Astrocyte (in vitro differentiated cells and primary cell): ENCODE measurements around the gene THOC1. TPM values are rescaled to one million over a fixed set of nuclear protein-coding genes. Genes with fewer than 3 reads are reported as not detected.

Experiments used
- DNase-seq: peaks from one replicate; pipeline ENCODE4 v3.0.0-alpha.2; 2010; ENCODE audit warnings: low read depth
- FAIRE-seq: peaks from 2 replicates; lab custom pipeline; 2011; peaks lifted over from hg19 to GRCh38; lab: Jason Lieb, UNC
- H2AFZ ChIP-seq: 2 replicates; pipeline ENCODE4 v1.6.0; 2012; ENCODE audit warnings: low read depth, low read length, inconsistent platforms
- H3K27ac ChIP-seq: 2 replicates; pipeline ENCODE4 v1.5.1; 2011; ENCODE audit warnings: low read depth, low read length, inconsistent platforms
- H3K27me3 ChIP-seq: 2 replicates; pipeline ENCODE4 v1.6.0; 2011; ENCODE audit warnings: low read length, inconsistent platforms; ENCODE audit not compliant: insufficient read depth
- H3K36me3 ChIP-seq: 2 replicates; pipeline ENCODE4 v1.5.1; 2011; ENCODE audit warnings: low read length, inconsistent platforms; ENCODE audit not compliant: insufficient read depth
- H3K4me1 ChIP-seq: 2 replicates; pipeline ENCODE4 v1.5.1; 2011; ENCODE audit warnings: low read length, inconsistent platforms; ENCODE audit not compliant: insufficient read depth
- H3K4me2 ChIP-seq: 2 replicates; pipeline ENCODE4 v1.6.0; 2012; ENCODE audit warnings: low read length, inconsistent platforms
- H3K4me3 ChIP-seq: 2 replicates; pipeline ENCODE4 v1.5.1; 2011; ENCODE audit warnings: low read depth, mild to moderate bottlenecking, low read length, inconsistent platforms; ENCODE audit not compliant: insufficient read depth
- H3K79me2 ChIP-seq: 2 replicates; pipeline ENCODE4 v1.6.0; 2012; ENCODE audit warnings: mild to moderate bottlenecking, low read length, inconsistent platforms; ENCODE audit not compliant: insufficient read depth
- H3K9ac ChIP-seq: 2 replicates; pipeline ENCODE4 v1.6.0; 2012; ENCODE audit warnings: mild to moderate bottlenecking, low read length, inconsistent platforms
- H3K9me3 ChIP-seq: 2 replicates; pipeline ENCODE4 v1.5.1; 2012; ENCODE audit warnings: low read depth, mild to moderate bottlenecking, low read length, inconsistent platforms; ENCODE audit not compliant: insufficient read depth
- H4K20me1 ChIP-seq: 2 replicates; pipeline ENCODE4 v1.6.0; 2012; ENCODE audit warnings: low read length, inconsistent platforms; ENCODE audit not compliant: insufficient read depth
- H3K27ac Mint-ChIP-seq: one replicate; pipeline ENCODE4 v1.8.0; 2021; ENCODE audit warnings: mild to moderate bottlenecking, mixed read lengths; ENCODE audit not compliant: unreplicated experiment
- H3K27me3 Mint-ChIP-seq: one replicate; pipeline ENCODE4 v1.8.0; 2021; ENCODE audit warnings: low read depth, mixed read lengths; ENCODE audit not compliant: unreplicated experiment
- H3K36me3 Mint-ChIP-seq: one replicate; pipeline ENCODE4 v1.8.0; 2021; ENCODE audit warnings: low read depth, mixed read lengths; ENCODE audit not compliant: unreplicated experiment
- H3K4me1 Mint-ChIP-seq: one replicate; pipeline ENCODE4 v1.8.0; 2021; ENCODE audit warnings: low read depth, mixed read lengths; ENCODE audit not compliant: unreplicated experiment
- H3K4me3 Mint-ChIP-seq: one replicate; pipeline ENCODE4 v1.8.0; 2021; ENCODE audit warnings: mild to moderate bottlenecking, moderate library complexity, mixed read lengths; ENCODE audit not compliant: unreplicated experiment
- H3K9me3 Mint-ChIP-seq: one replicate; pipeline ENCODE4 v1.8.0; 2021; ENCODE audit warnings: mild to moderate bottlenecking, mixed read lengths; ENCODE audit not compliant: unreplicated experiment
- EZH2 ChIP-seq: IDR thresholded peaks from 2 replicates; pipeline ENCODE4 v1.6.1; 2012; ENCODE audit warnings: mild to moderate bottlenecking, low read length, inconsistent platforms; ENCODE audit not compliant: insufficient read depth
- total RNA-seq: library from RNA; stranded (reverse); gene quantifications from 2 replicates; pipeline ENCODE4 v1.2.1, GENCODE V29; 2021
- TF ChIP-seq, protein P1 (sequence below): IDR thresholded peaks from 2 replicates; pipeline ENCODE4 v1.5.1; 2011; ENCODE audit warnings: low read depth, mild to moderate bottlenecking, inconsistent platforms, low read length, moderate library complexity; ENCODE audit not compliant: insufficient read depth

THOC1 gene
- total RNA-seq, 1 donor from 2014 or later: 23.1 TPM

DNA sequence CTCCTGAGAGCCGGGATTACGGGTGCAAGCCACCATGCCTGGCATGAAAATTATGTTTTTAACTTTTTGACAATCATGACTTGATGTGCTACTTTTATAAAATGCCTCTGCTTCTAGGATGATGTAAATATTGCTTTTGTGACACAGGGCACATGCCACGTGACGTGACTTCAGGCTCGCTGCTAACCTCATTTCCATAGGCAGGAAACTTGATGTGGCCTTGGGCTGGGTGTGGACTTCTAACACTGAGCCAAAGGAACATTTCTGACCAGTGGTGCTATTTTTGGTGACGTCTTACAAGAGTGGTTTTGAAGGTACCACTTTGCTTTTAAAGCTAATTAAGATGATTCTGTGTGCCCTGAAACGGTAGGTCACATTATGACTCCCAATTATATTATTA is 34.2 kb upstream of the THOC1 start:
- Histone ChIP-seq H3K4me2 (no peak overlapping the region), H4K20me1 (no peaks in the 10 kb centered on the region), H3K9ac (no peak overlapping the region), H3K36me3 (no peaks in the 10 kb centered on the region), H3K27ac (no peak overlapping the region), H3K27me3 (peaks cover 22% of the 10 kb centered on the region), H3K4me3 (no peak overlapping the region), H3K79me2 (no peaks in the 10 kb centered on the region), H2AFZ (no peak overlapping the region), H3K9me3 (no peaks in the 10 kb centered on the region), H3K4me1 (no peaks in the 10 kb centered on the region)
- no peak overlapping the region for H3K27ac Mint-ChIP-seq
- no peaks in the 10 kb centered on the region for H3K9me3 Mint-ChIP-seq
- no peak for TF ChIP-seq EZH2
- TF ChIP-seq, protein P1, sequence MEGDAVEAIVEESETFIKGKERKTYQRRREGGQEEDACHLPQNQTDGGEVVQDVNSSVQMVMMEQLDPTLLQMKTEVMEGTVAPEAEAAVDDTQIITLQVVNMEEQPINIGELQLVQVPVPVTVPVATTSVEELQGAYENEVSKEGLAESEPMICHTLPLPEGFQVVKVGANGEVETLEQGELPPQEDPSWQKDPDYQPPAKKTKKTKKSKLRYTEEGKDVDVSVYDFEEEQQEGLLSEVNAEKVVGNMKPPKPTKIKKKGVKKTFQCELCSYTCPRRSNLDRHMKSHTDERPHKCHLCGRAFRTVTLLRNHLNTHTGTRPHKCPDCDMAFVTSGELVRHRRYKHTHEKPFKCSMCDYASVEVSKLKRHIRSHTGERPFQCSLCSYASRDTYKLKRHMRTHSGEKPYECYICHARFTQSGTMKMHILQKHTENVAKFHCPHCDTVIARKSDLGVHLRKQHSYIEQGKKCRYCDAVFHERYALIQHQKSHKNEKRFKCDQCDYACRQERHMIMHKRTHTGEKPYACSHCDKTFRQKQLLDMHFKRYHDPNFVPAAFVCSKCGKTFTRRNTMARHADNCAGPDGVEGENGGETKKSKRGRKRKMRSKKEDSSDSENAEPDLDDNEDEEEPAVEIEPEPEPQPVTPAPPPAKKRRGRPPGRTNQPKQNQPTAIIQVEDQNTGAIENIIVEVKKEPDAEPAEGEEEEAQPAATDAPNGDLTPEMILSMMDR: no peak
- DNase-seq (no peak), FAIRE-seq (no peak)
- H3K27me3 Mint-ChIP-seq: peaks cover 36% of the 10 kb centered on the region
- no peaks in the 10 kb centered on the region for H3K36me3 Mint-ChIP-seq
- H3K4me1 Mint-ChIP-seq: no peaks in the 10 kb centered on the region
- no peak overlapping the region for H3K4me3 Mint-ChIP-seq

DNA sequence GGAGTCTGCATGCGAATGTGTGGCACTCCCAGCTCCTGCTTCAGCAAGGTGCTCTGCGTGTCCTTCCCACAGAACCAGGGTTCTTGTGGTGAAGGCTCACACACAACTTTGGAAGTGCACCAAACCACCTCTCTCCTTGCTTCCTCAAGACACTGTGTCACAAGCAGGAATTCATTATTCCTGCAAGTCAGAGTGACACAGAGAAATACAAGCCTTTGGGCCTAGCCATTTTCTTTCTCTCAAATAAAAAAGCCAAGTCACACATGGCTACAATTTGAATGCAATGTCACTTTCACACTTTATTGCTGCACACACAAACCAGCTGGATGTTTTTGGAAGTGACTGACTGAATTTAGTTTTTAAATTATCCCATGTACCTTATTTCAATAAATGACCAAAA is 30.1 kb upstream of the THOC1 start:
- Histone ChIP-seq H4K20me1 (no peaks in the 10 kb centered on the region), H3K27ac (no peak overlapping the region), H3K4me2 (no peak overlapping the region), H3K9ac (no peak overlapping the region), H3K36me3 (no peaks in the 10 kb centered on the region), H3K9me3 (no peaks in the 10 kb centered on the region), H3K79me2 (no peaks in the 10 kb centered on the region), H3K27me3 (peaks cover 2% of the 10 kb centered on the region), H3K4me1 (no peaks in the 10 kb centered on the region), H2AFZ (no peak overlapping the region), H3K4me3 (no peak overlapping the region)
- Mint-ChIP-seq H3K27ac (no peak overlapping the region), H3K4me3 (no peak overlapping the region), H3K27me3 (peaks cover 22% of the 10 kb centered on the region), H3K4me1 (no peaks in the 10 kb centered on the region), H3K36me3 (no peaks in the 10 kb centered on the region), H3K9me3 (peaks cover 2% of the 10 kb centered on the region)
- no peak for FAIRE-seq
- peak; percentile 27 for DNase-seq
- TF ChIP-seq, protein P1: no peak
- no peak for TF ChIP-seq EZH2

DNA sequence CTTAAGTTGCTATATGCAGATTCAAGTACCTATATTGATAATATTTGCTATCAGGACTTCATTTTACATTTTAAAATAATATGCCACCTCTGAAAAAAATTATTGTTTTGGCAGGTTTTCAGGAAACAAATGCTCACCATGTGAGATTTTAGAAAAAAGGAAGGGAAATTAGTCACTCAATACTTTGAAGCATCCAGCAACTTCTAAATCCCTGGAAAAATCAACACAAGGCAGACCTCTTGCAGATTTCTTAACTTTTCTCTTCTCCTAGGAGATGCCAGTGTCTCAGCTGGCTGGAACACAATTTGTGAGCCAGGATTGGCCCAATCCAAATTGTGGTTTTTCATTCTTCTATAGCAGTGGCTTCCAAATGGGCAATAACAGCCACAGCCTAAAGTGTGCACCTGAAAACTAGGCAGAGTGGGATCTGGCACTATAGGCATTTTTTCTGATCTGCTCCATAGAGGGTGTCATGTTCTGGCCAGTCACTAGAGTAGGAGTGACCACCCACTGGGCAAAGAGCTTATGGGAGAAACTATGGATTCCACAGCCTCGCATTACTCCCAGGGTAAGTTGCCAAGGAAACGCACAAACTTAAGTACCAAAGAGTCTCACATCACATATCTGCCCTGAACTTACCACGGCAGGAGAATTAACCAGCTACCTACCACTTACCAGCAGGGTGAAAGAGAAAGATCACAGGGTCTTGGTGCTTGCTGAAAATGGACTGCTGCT is 28.1 kb upstream of the THOC1 start:
- H3K79me2 ChIP-seq: no peaks in the 10 kb centered on the region
- Mint-ChIP-seq H3K27me3 (peaks cover 19% of the 10 kb centered on the region), H3K36me3 (no peaks in the 10 kb centered on the region), H3K4me3 (no peak overlapping the region), H3K9me3 (peaks cover 2% of the 10 kb centered on the region), H3K4me1 (no peaks in the 10 kb centered on the region), H3K27ac (no peak overlapping the region)
- TF ChIP-seq, protein P1: no peak
- no peak for TF ChIP-seq EZH2
- no peaks in the 10 kb centered on the region for H3K4me1 ChIP-seq
- H3K4me2 ChIP-seq: no peak overlapping the region
- H3K9me3 ChIP-seq: no peaks in the 10 kb centered on the region
- no peak overlapping the region for H3K4me3 ChIP-seq
- no peak overlapping the region for H2AFZ ChIP-seq
- no peaks in the 10 kb centered on the region for H3K36me3 ChIP-seq
- no peak overlapping the region for H3K9ac ChIP-seq
- no peak for FAIRE-seq
- H3K27ac ChIP-seq: no peak overlapping the region
- peaks cover 2% of the 10 kb centered on the region for H3K27me3 ChIP-seq
- no peaks in the 10 kb centered on the region for H4K20me1 ChIP-seq
- DNase-seq: peak; percentile 10
